Tibial artery (tissue), 4 donors: ENCODE measurements around the gene NOSTRIN.

Experiments
- DNase-seq, 2 donors: peaks; one replicate each; pipeline ENCODE4 v3.0.0-alpha.2; 2019
- H3K27ac ChIP-seq, 2 donors: fragments of 200-600 bp; sonication (generic) in 1 of 2; 1 replicate in 1 of 2; 2 replicates in 1 of 2; pipeline ENCODE4 v1.5.1; 2018 to 2019; ENCODE audit warnings: mild to moderate bottlenecking in 1 of 2
- H3K27me3 ChIP-seq, 2 donors: fragments of 200-600 bp; sonication (generic) in 1 of 2; one replicate each; pipeline versions ENCODE4 v1.5.1 to v1.6.0; 2016 to 2019
- H3K36me3 ChIP-seq, 3 donors: fragments of 200-600 bp; sonication (generic) in 2 of 3; one replicate each; pipeline ENCODE4 v1.5.1; 2016 to 2019; ENCODE audit warnings: mild to moderate bottlenecking in 2 of 3
- H3K4me1 ChIP-seq, 4 donors: fragments of 200-600 bp; sonication (generic) in 2 of 4; 1 replicate in 3 of 4; 2 replicates in 1 of 4; pipeline ENCODE4 v1.5.1; 2016 to 2019
- H3K4me3 ChIP-seq, 2 donors: fragments of 200-600 bp; sonication (generic) in 1 of 2; 1 replicate in 1 of 2; 2 replicates in 1 of 2; pipeline ENCODE4 v1.5.1; 2018 to 2019; ENCODE audit warnings: mild to moderate bottlenecking in 2 of 2
- H3K9me3 ChIP-seq, 3 donors: fragments of 200-600 bp; sonication (generic) in 1 of 3; one replicate each; pipeline ENCODE4 v1.5.1; 2016 to 2019
- intact Hi-C: fragments of 100-400 bp; cut with DNase I; formaldehyde crosslinking; loops from one replicate; pipeline ENCODE4 v1.15.0; 2023; ENCODE audit warnings: low total_unique reads
- TF ChIP-seq, protein P1 (sequence below), 2 experiments: fragments of 200-600 bp in 1 of 2; fragments of 450-650 bp in 1 of 2; IDR thresholded peaks; one replicate each; pipeline ENCODE4 v1.5.1; 2017 to 2019; ENCODE audit warnings: antibody characterized with exemption in 2 of 2, mild to moderate bottlenecking in 1 of 2, moderate library complexity in 1 of 2

Gene NOSTRIN

DNA sequence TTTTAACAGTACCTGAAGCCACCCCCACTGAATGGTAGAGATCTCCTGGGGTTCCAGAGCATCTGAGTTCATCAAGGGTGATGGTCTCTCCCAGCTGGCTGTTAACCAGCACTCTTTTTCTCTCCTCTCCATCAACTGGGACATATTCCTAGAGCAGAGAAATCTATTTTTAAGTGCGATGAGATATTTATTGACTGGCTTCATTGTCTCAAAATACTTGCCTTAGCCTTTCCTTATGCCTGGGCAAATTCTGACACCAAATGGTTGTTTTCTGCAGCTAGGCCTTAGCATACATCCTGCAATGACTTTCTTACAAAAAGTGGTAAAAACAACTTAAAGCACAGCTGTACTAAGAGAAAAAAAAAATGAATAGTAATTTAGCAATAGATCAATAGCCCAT lies 19.6 kb downstream of the NOSTRIN start:
- Histone ChIP-seq H3K9me3 (no peaks in the 10 kb centered on the region), H3K36me3 (no peaks in the 10 kb centered on the region), H3K4me3 (no peak overlapping the region), H3K4me1 (no peaks in the 10 kb centered on the region), H3K27me3 (no peaks in the 10 kb centered on the region), H3K27ac (no peak overlapping the region)
- TF ChIP-seq, protein P1, sequence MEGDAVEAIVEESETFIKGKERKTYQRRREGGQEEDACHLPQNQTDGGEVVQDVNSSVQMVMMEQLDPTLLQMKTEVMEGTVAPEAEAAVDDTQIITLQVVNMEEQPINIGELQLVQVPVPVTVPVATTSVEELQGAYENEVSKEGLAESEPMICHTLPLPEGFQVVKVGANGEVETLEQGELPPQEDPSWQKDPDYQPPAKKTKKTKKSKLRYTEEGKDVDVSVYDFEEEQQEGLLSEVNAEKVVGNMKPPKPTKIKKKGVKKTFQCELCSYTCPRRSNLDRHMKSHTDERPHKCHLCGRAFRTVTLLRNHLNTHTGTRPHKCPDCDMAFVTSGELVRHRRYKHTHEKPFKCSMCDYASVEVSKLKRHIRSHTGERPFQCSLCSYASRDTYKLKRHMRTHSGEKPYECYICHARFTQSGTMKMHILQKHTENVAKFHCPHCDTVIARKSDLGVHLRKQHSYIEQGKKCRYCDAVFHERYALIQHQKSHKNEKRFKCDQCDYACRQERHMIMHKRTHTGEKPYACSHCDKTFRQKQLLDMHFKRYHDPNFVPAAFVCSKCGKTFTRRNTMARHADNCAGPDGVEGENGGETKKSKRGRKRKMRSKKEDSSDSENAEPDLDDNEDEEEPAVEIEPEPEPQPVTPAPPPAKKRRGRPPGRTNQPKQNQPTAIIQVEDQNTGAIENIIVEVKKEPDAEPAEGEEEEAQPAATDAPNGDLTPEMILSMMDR (IDR thresholded peaks at IDR 0.05): no peak
- intact Hi-C loops: no loop called here
- DNase-seq: no peak

DNA sequence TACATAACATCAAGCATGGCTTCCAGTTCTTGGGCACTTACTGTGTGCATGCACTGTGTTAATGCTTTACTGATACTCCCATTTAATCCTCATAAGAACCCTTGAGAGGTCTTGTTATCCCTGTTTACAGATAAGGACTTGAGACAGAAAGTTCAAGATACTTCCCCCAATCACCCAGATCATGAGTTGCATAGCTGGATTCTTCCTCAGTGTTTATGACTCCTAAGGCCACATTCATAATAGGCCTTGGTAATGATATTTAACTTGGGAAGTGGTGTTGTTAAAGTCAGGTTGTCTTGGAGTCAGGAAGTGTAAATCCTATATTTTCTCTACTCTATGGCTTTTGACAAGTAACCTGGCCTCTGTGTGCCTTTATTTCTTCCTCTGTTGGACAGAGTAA lies 22.7 kb downstream of the NOSTRIN start:
- Histone ChIP-seq H3K27me3 (no peaks in the 10 kb centered on the region), H3K36me3 (peaks cover 0 to 7% (median 0%) of the 10 kb centered on the region in 3 donors), H3K9me3 (no peaks in the 10 kb centered on the region), H3K27ac (no peak overlapping the region), H3K4me1 (no peaks in the 10 kb centered on the region), H3K4me3 (no peak overlapping the region)
- DNase-seq: no peak
- intact Hi-C loops: no loop called here
- TF ChIP-seq, protein P1 (IDR thresholded peaks at IDR 0.05): no peak

DNA sequence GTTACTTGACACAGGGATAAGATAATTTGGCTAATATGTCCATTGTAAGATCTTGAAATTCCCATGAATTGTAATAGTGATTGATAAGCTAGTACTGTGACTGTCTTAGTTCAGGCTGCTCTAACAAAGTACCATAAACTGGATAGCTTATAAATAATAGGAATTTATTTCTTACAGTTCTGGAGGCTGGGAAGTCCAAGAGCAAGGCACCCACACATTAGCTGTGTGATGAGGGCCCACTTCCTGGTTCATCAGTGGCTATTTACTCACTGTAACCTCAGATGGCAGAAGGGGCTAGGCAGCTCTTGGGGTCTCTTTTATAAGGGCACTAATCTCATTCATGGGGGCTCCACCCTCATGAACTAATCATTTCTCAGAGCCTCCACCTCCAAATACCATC lies 28.5 kb downstream of the NOSTRIN start:
- Histone ChIP-seq H3K27ac (no peak overlapping the region), H3K4me1 (no peaks in the 10 kb centered on the region), H3K27me3 (no peaks in the 10 kb centered on the region), H3K4me3 (no peak overlapping the region), H3K36me3 (peaks cover 0 to 7% (median 3%) of the 10 kb centered on the region in 3 donors), H3K9me3 (no peaks in the 10 kb centered on the region)
- DNase-seq: no peak
- intact Hi-C loops: no loop called here
- TF ChIP-seq, protein P1 (IDR thresholded peaks at IDR 0.05): no peak

DNA sequence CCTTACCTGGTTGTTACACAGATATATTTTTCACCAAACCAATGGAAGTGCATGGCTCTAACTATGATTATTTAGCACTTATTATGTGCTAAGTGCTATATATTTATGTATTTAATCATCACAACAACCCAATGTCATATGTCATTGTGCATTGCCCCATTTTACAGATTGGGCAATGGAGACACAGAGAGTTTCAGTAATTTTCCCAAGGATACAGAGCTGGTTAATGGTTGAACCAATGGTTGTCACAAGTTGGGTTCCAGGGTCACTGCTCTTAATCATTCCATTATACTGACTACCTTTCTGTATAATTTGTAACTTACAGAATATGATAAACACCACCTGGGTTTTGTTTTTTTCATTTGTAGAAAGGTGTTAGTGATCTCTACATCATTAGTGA lies 29.2 kb downstream of the NOSTRIN start:
- Histone ChIP-seq H3K9me3 (no peaks in the 10 kb centered on the region), H3K27me3 (no peaks in the 10 kb centered on the region), H3K27ac (no peak overlapping the region), H3K4me3 (no peak overlapping the region), H3K36me3 (peaks cover 0 to 7% (median 3%) of the 10 kb centered on the region in 3 donors), H3K4me1 (no peaks in the 10 kb centered on the region)
- no peak for DNase-seq
- TF ChIP-seq, protein P1 (IDR thresholded peaks at IDR 0.05): no peak
- intact Hi-C loops: no loop called here

DNA sequence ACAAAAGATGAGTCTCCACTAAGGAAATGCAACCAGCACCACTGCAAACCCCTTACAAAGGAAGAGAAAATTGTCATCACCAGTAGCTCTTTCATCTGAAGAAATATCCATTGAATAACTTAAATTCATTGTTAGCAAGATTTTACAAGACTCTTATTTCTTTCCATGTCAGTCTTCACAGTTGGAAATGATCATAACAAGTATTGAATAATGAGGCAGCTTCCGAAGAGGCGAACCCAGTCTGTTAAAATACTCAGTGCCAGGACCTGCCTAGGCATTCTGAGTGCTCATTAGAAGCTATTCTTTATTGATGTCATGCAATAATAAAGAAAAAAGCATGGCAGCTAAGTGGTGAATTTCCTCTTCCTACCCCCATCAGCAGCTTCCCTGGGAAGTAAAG lies 33.5 kb downstream of the NOSTRIN start:
- Histone ChIP-seq H3K4me3 (no peak overlapping the region), H3K27me3 (no peaks in the 10 kb centered on the region), H3K27ac (no peak overlapping the region), H3K9me3 (no peaks in the 10 kb centered on the region), H3K4me1 (no peaks in the 10 kb centered on the region), H3K36me3 (peaks cover 0 to 3% (median 0%) of the 10 kb centered on the region in 3 donors)
- intact Hi-C loops: no loop called here
- TF ChIP-seq, protein P1 (IDR thresholded peaks at IDR 0.05): no peak
- no peak for DNase-seq

DNA sequence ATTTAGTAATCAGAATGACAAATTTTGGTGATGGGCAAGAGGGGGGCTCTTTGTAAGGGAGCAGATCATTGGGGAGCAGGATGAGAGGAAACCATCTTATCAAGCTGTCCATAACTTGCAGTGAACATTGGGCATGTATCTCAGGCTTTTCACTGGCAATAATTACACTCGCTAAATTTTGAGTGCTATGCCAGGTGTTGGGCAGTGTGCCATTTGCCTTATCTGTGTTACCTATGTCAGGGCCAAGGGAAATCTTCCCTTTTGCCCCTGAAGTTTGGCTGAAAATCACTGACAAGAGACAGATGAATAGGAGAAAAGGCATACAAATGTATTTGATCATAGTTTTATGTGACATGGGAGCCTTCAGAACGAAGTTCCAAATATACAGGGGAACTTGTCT lies 39.0 kb downstream of the NOSTRIN start:
- no peak overlapping the region for H3K4me3 ChIP-seq
- TF ChIP-seq, protein P1 (IDR thresholded peaks at IDR 0.05): no peak
- no peaks in the 10 kb centered on the region for H3K9me3 ChIP-seq
- no peak overlapping the region for H3K27ac ChIP-seq
- no peaks in the 10 kb centered on the region for H3K36me3 ChIP-seq
- no peak for DNase-seq
- H3K27me3 ChIP-seq: no peaks in the 10 kb centered on the region
- intact Hi-C loops: no loop called here
- H3K4me1 ChIP-seq: no peaks in the 10 kb centered on the region
